Loucy (cell line): ENCODE measurements around the gene LBX1.

Experiments
- H2AFZ ChIP-seq: fragments of 200-600 bp; sonication (generic); 2 replicates; pipeline ENCODE4 v1.6.0; 2016; ENCODE audit warnings: antibody characterized with exemption, mild to moderate bottlenecking, low read length, moderate library complexity
- H3F3A ChIP-seq: fragments of 200-600 bp; 2 replicates; pipeline ENCODE4 v1.6.0; 2016; ENCODE audit warnings: antibody characterized with exemption, low read depth, mild to moderate bottlenecking
- H3K27me3 ChIP-seq: fragments of 200-600 bp; sonication (generic); 2 replicates; pipeline ENCODE4 v1.6.1; 2014; ENCODE audit warnings: low read length, mild to moderate bottlenecking; ENCODE audit not compliant: insufficient read depth, poor library complexity, severe bottlenecking
- H3K36me3 ChIP-seq: fragments of 200-600 bp; sonication (generic); 2 replicates; pipeline ENCODE4 v1.6.1; 2016; ENCODE audit warnings: low read length; ENCODE audit not compliant: insufficient read depth
- H3K4me1 ChIP-seq: fragments of 200-600 bp; sonication (generic); 2 replicates; pipeline ENCODE4 v1.5.1; 2014; ENCODE audit warnings: low read length, mild to moderate bottlenecking; ENCODE audit not compliant: insufficient read depth, poor library complexity, severe bottlenecking
- H3K4me2 ChIP-seq: fragments of 200-600 bp; sonication (generic); 2 replicates; pipeline ENCODE4 v1.6.0; 2014; ENCODE audit warnings: antibody characterized with exemption, low read length, low read depth, mild to moderate bottlenecking; ENCODE audit not compliant: poor library complexity, severe bottlenecking
- H3K4me3 ChIP-seq: fragments of 200-600 bp; sonication (generic); 2 replicates; pipeline ENCODE4 v1.5.1; 2014; ENCODE audit warnings: low read length, mild to moderate bottlenecking, mixed read lengths; ENCODE audit not compliant: poor library complexity, severe bottlenecking
- H3K79me2 ChIP-seq: fragments of 200-600 bp; sonication (generic); 2 replicates; pipeline ENCODE4 v1.6.1; 2014; ENCODE audit warnings: low read length; ENCODE audit not compliant: insufficient read depth
- H3K9ac ChIP-seq: fragments of 200-600 bp; sonication (generic); 2 replicates; pipeline ENCODE4 v1.6.0; 2014; ENCODE audit warnings: mild to moderate bottlenecking, low read depth, low read length, moderate library complexity; ENCODE audit not compliant: poor library complexity, severe bottlenecking
- H3K9me2 ChIP-seq: fragments of 200-600 bp; sonication (generic); replicated peaks from 2 replicates; pipeline ENCODE4 v1.6.1; 2016; ENCODE audit warnings: low read depth, low read length, mixed read lengths
- H3K9me3 ChIP-seq: fragments of 200-600 bp; sonication (generic); 2 replicates; pipeline ENCODE4 v1.6.1; 2014; ENCODE audit warnings: mild to moderate bottlenecking, antibody characterized with exemption, low read length, low read depth; ENCODE audit not compliant: insufficient read depth
- H4K20me1 ChIP-seq: fragments of 200-600 bp; sonication (generic); 2 replicates; pipeline ENCODE4 v1.6.0; 2014; ENCODE audit warnings: antibody characterized with exemption, low read length, mild to moderate bottlenecking; ENCODE audit not compliant: insufficient read depth, poor library complexity, severe bottlenecking
- CTCF ChIP-seq: fragments of 200-600 bp; sonication (generic); conservative IDR thresholded peaks from 2 replicates; pipeline ENCODE4 v1.5.1; 2014; ENCODE audit warnings: mild to moderate bottlenecking, antibody characterized with exemption, low read length
- EZH2phosphoT487 ChIP-seq: fragments of 200-600 bp; IDR thresholded peaks from 2 replicates; pipeline ENCODE4 v1.6.1; 2018; ENCODE audit warnings: antibody characterized with exemption, mild to moderate bottlenecking, moderate library complexity, borderline replicate concordance

LBX1 gene

GRCh38 chr10:101183458-101184183 is 45.6 kb downstream of the LBX1 start:
- no peaks in the 10 kb centered on the region for H3K9me2 ChIP-seq
- H3K9me3 ChIP-seq = no peaks in the 10 kb centered on the region
- H2AFZ ChIP-seq = no peak overlapping the region
- H4K20me1 ChIP-seq = no peaks in the 10 kb centered on the region
- no peaks in the 10 kb centered on the region for H3K4me1 ChIP-seq
- H3K36me3 ChIP-seq = no peaks in the 10 kb centered on the region
- no peaks in the 10 kb centered on the region for H3F3A ChIP-seq
- H3K27me3 ChIP-seq = no peaks in the 10 kb centered on the region
- no peaks in the 10 kb centered on the region for H3K79me2 ChIP-seq
- H3K9ac ChIP-seq = no peak overlapping the region
- H3K4me2 ChIP-seq = no peak overlapping the region
- TF ChIP-seq CTCF (no peak), EZH2phosphoT487 (no peak)
- no peak overlapping the region for H3K4me3 ChIP-seq

GRCh38 chr10:101182936-101183335 is 46.3 kb downstream of the LBX1 start:
- Histone ChIP-seq H3K9me3 (no peaks in the 10 kb centered on the region), H3F3A (no peaks in the 10 kb centered on the region), H3K9me2 (no peaks in the 10 kb centered on the region), H4K20me1 (no peaks in the 10 kb centered on the region), H3K9ac (no peak overlapping the region), H3K27me3 (no peaks in the 10 kb centered on the region), H3K36me3 (no peaks in the 10 kb centered on the region), H2AFZ (no peak overlapping the region), H3K79me2 (no peaks in the 10 kb centered on the region), H3K4me3 (no peak overlapping the region), H3K4me2 (no peak overlapping the region), H3K4me1 (no peaks in the 10 kb centered on the region)
- TF ChIP-seq CTCF (no peak), EZH2phosphoT487 (no peak)
